ENCODE results near the gene ACTG1.

GRCh38 chr17:81558941-81559806, 46.6 kb upstream of the ACTG1 start:
- TF ChIP-seq ESRRG (CRISPR knock-in tag; IDR thresholded peaks at IDR 0.05) (no peak), ZC3H10 (CRISPR knock-in tag; IDR thresholded peaks at IDR 0.05) (no peak), PATZ1 (CRISPR knock-in tag; IDR thresholded peaks at IDR 0.05; ENCODE audit: borderline replicate concordance) (no peak)
